Measurements from ENCODE around the gene FBXW8. TPM values are rescaled to one million over a fixed set of nuclear protein-coding genes. Genes with fewer than 3 reads are reported as not detected.

The FBXW8 gene
- total and polyA plus RNA-seq, 5 donors from 2014 or later, result 3.6 to 10.4 (median 6.6) TPM

GRCh38 chr12:116901612-116902011 is 9.1 kb upstream of the FBXW8 start:
- Mint-ChIP-seq H3K27me3 (peaks cover 52% of the 10 kb centered on the region), H3K9me3 (peaks cover 0 to 6% (median 0%) of the 10 kb centered on the region in 7 donors), H3K27ac (no peak overlapping the region), H3K4me3 (no peak overlapping the region), H3K36me3 (no peaks in the 10 kb centered on the region), H3K4me1 (no peaks in the 10 kb centered on the region)
- no peak overlapping the region for H3K27ac ChIP-seq (ENCODE audit: insufficient read depth, low read length, poor library complexity, severe bottlenecking)
- peaks cover 0 to 1% of the 10 kb centered on the region in 2 experiments for H3K9me3 ChIP-seq (ENCODE audit: control insufficient read depth in 2 of 2, low read length in 2 of 2)
- ATAC-seq (ENCODE audit: low read depth in 2 of 2) (no peak), DNase-seq (no peak)
- no peak overlapping the region for H3K4me3 ChIP-seq (ENCODE audit: low read depth, low read length)
- H3K36me3 ChIP-seq (ENCODE audit: control insufficient read depth, insufficient read depth, low read length), result no peaks in the 10 kb centered on the region
- H3K4me1 ChIP-seq (ENCODE audit: control insufficient read depth, insufficient read depth, low read length, poor library complexity, severe bottlenecking), result no peaks in the 10 kb centered on the region
- peaks cover 14% of the 10 kb centered on the region for H3K27me3 ChIP-seq (ENCODE audit: control insufficient read depth, insufficient read depth, low read length)

- H3K9me3 Mint-ChIP-seq, result peaks cover 0 to 5% (median 0%) of the 10 kb centered on the region in 7 donors
- no peak for DNase-seq
- H3K9me3 ChIP-seq (ENCODE audit: control insufficient read depth in 2 of 2, low read length in 2 of 2), result peaks cover 0 to 1% of the 10 kb centered on the region in 2 experiments
- no peak overlapping the region for H3K4me3 Mint-ChIP-seq
- peaks cover 59% of the 10 kb centered on the region for H3K27me3 Mint-ChIP-seq
- H3K4me3 ChIP-seq (ENCODE audit: low read depth, low read length), result no peak overlapping the region
- H3K27ac Mint-ChIP-seq, result no peak overlapping the region
- H3K27ac ChIP-seq (ENCODE audit: insufficient read depth, low read length, poor library complexity, severe bottlenecking), result no peak overlapping the region
- no peaks in the 10 kb centered on the region for H3K36me3 ChIP-seq (ENCODE audit: control insufficient read depth, insufficient read depth, low read length)
- ATAC-seq (ENCODE audit: low read depth in 2 of 2), result no peak
- peaks cover 0 to 1% (median 0%) of the 10 kb centered on the region in 4 donors for H3K4me1 Mint-ChIP-seq
- no peaks in the 10 kb centered on the region for H3K4me1 ChIP-seq (ENCODE audit: control insufficient read depth, insufficient read depth, low read length, poor library complexity, severe bottlenecking)
- no peaks in the 10 kb centered on the region for H3K36me3 Mint-ChIP-seq
- H3K27me3 ChIP-seq (ENCODE audit: control insufficient read depth, insufficient read depth, low read length), result peaks cover 10% of the 10 kb centered on the region
These were observed 6.9 kb upstream of the FBXW8 start for GRCh38 chr12:116903818-116904217.

GRCh38 chr12:116906285-116906684 is 4.5 kb upstream of the FBXW8 start:
- DNase-seq (no peak), ATAC-seq (ENCODE audit: low read depth in 2 of 2) (no peak)
- Histone ChIP-seq H3K4me1 (ENCODE audit: control insufficient read depth, insufficient read depth, low read length, poor library complexity, severe bottlenecking) (peaks cover under 1% of the 10 kb centered on the region), H3K9me3 (ENCODE audit: control insufficient read depth in 2 of 2, low read length in 2 of 2) (peaks cover 0 to 1% of the 10 kb centered on the region in 2 experiments), H3K4me3 (ENCODE audit: low read depth, low read length) (no peak overlapping the region), H3K27me3 (ENCODE audit: control insufficient read depth, insufficient read depth, low read length) (peaks cover 10% of the 10 kb centered on the region), H3K27ac (ENCODE audit: insufficient read depth, low read length, poor library complexity, severe bottlenecking) (no peak overlapping the region), H3K36me3 (ENCODE audit: control insufficient read depth, insufficient read depth, low read length) (no peaks in the 10 kb centered on the region)
- no peak overlapping the region for H3K4me3 Mint-ChIP-seq
- H3K27me3 Mint-ChIP-seq, result peaks cover 48% of the 10 kb centered on the region
- no peaks in the 10 kb centered on the region for H3K36me3 Mint-ChIP-seq
- peaks cover 3 to 11% (median 7%) of the 10 kb centered on the region in 4 donors for H3K4me1 Mint-ChIP-seq
- H3K27ac Mint-ChIP-seq, result no peak overlapping the region
- peaks cover 0 to 5% (median 0%) of the 10 kb centered on the region in 7 donors for H3K9me3 Mint-ChIP-seq

GRCh38 chr12:116910280-116910644 is 488 bp upstream of the FBXW8 start:
- no peaks in the 10 kb centered on the region for H3K27me3 ChIP-seq (ENCODE audit: control insufficient read depth, insufficient read depth, low read length)
- peak overlapping the region; percentile 91 to 100 (median 92) for H3K4me3 Mint-ChIP-seq
- H3K27ac Mint-ChIP-seq, result peak overlapping the region; percentile 75 to 89 (median 81)
- peaks cover 10% of the 10 kb centered on the region for H3K36me3 Mint-ChIP-seq
- ATAC-seq (ENCODE audit: low read depth in 2 of 2) (no peak), DNase-seq (no peak)
- H3K4me3 ChIP-seq (ENCODE audit: low read depth, low read length), result peak overlapping the region; percentile 73
- H3K9me3 ChIP-seq (ENCODE audit: control insufficient read depth in 2 of 2, low read length in 2 of 2), result no peaks in the 10 kb centered on the region
- H3K36me3 ChIP-seq (ENCODE audit: control insufficient read depth, insufficient read depth, low read length), result no peaks in the 10 kb centered on the region
- peaks cover 33% of the 10 kb centered on the region for H3K27me3 Mint-ChIP-seq
- no peak overlapping the region for H3K27ac ChIP-seq (ENCODE audit: insufficient read depth, low read length, poor library complexity, severe bottlenecking)
- peaks cover 20 to 39% (median 31%) of the 10 kb centered on the region in 4 donors for H3K4me1 Mint-ChIP-seq
- peaks cover 21% of the 10 kb centered on the region for H3K4me1 ChIP-seq (ENCODE audit: control insufficient read depth, insufficient read depth, low read length, poor library complexity, severe bottlenecking)
- peaks cover 0 to 1% (median 0%) of the 10 kb centered on the region in 7 donors for H3K9me3 Mint-ChIP-seq

GRCh38 chr12:116915326-116915725 is 4.6 kb downstream of the FBXW8 start:
- Histone ChIP-seq H3K27me3 (ENCODE audit: control insufficient read depth, insufficient read depth, low read length) (no peaks in the 10 kb centered on the region), H3K4me1 (ENCODE audit: control insufficient read depth, insufficient read depth, low read length, poor library complexity, severe bottlenecking) (peaks cover 37% of the 10 kb centered on the region), H3K4me3 (ENCODE audit: low read depth, low read length) (no peak overlapping the region), H3K27ac (ENCODE audit: insufficient read depth, low read length, poor library complexity, severe bottlenecking) (no peak overlapping the region), H3K36me3 (ENCODE audit: control insufficient read depth, insufficient read depth, low read length) (no peaks in the 10 kb centered on the region), H3K9me3 (ENCODE audit: control insufficient read depth in 2 of 2, low read length in 2 of 2) (no peaks in the 10 kb centered on the region)
- H3K9me3 Mint-ChIP-seq, result peaks cover 0 to 1% (median 0%) of the 10 kb centered on the region in 7 donors
- H3K4me3 Mint-ChIP-seq, result peak overlapping the region in 1 of 4 donors; percentile 75
- H3K4me1 Mint-ChIP-seq, result peaks cover 38 to 78% (median 60%) of the 10 kb centered on the region in 4 donors
- ATAC-seq (ENCODE audit: low read depth in 2 of 2), result no peak
- peak overlapping the region in 1 of 3 donors; percentile 23 for H3K27ac Mint-ChIP-seq
- DNase-seq, result no peak
- H3K36me3 Mint-ChIP-seq, result peaks cover 28% of the 10 kb centered on the region
- peaks cover 4% of the 10 kb centered on the region for H3K27me3 Mint-ChIP-seq

- H3K4me1 ChIP-seq (ENCODE audit: control insufficient read depth, insufficient read depth, low read length, poor library complexity, severe bottlenecking), result peaks cover 44% of the 10 kb centered on the region
- Mint-ChIP-seq H3K27me3 (no peaks in the 10 kb centered on the region), H3K27ac (peak overlapping the region in 1 of 3 donors; percentile 3), H3K4me3 (peak overlapping the region in 1 of 4 donors; percentile 75), H3K36me3 (peaks cover 28% of the 10 kb centered on the region), H3K9me3 (peaks cover 0 to 1% (median 0%) of the 10 kb centered on the region in 7 donors), H3K4me1 (peaks cover 40 to 83% (median 63%) of the 10 kb centered on the region in 4 donors)
- no peaks in the 10 kb centered on the region for H3K36me3 ChIP-seq (ENCODE audit: control insufficient read depth, insufficient read depth, low read length)
- no peak for ATAC-seq (ENCODE audit: low read depth in 2 of 2)
- DNase-seq, result no peak
- no peak overlapping the region for H3K4me3 ChIP-seq (ENCODE audit: low read depth, low read length)
- no peaks in the 10 kb centered on the region for H3K27me3 ChIP-seq (ENCODE audit: control insufficient read depth, insufficient read depth, low read length)
- no peak overlapping the region for H3K27ac ChIP-seq (ENCODE audit: insufficient read depth, low read length, poor library complexity, severe bottlenecking)
- H3K9me3 ChIP-seq (ENCODE audit: control insufficient read depth in 2 of 2, low read length in 2 of 2), result no peaks in the 10 kb centered on the region
These were observed 5.4 kb downstream of the FBXW8 start for GRCh38 chr12:116916122-116916521.

- ATAC-seq (ENCODE audit: low read depth in 2 of 2), result peak; percentile 82 to 88
- Mint-ChIP-seq H3K4me1 (peaks cover 42 to 84% (median 63%) of the 10 kb centered on the region in 4 donors), H3K4me3 (peak overlapping the region; percentile 7 to 85 (median 67))
These were observed 6.0 kb downstream of the FBXW8 start for GRCh38 chr12:116916714-116917114.

GRCh38 chr12:116918464-116918863 is 7.7 kb downstream of the FBXW8 start:
- Histone ChIP-seq H3K4me3 (ENCODE audit: low read depth, low read length) (no peak overlapping the region), H3K36me3 (ENCODE audit: control insufficient read depth, insufficient read depth, low read length) (no peaks in the 10 kb centered on the region), H3K27ac (ENCODE audit: insufficient read depth, low read length, poor library complexity, severe bottlenecking) (no peak overlapping the region), H3K27me3 (ENCODE audit: control insufficient read depth, insufficient read depth, low read length) (no peaks in the 10 kb centered on the region), H3K4me1 (ENCODE audit: control insufficient read depth, insufficient read depth, low read length, poor library complexity, severe bottlenecking) (peaks cover 47% of the 10 kb centered on the region), H3K9me3 (ENCODE audit: control insufficient read depth in 2 of 2, low read length in 2 of 2) (no peaks in the 10 kb centered on the region)
- Mint-ChIP-seq H3K27me3 (no peaks in the 10 kb centered on the region), H3K4me1 (peaks cover 43 to 81% (median 61%) of the 10 kb centered on the region in 4 donors), H3K36me3 (peaks cover 27% of the 10 kb centered on the region), H3K27ac (peak overlapping the region in 1 of 3 donors; percentile 65), H3K9me3 (peaks cover 0 to 1% (median 0%) of the 10 kb centered on the region in 7 donors), H3K4me3 (peak overlapping the region in 1 of 4 donors; percentile 55)
- ATAC-seq (ENCODE audit: low read depth in 2 of 2) (no peak), DNase-seq (no peak)

More at GRCh38 chr12:116916714-116917114, 6.0 kb downstream of the FBXW8 start:
- H3K4me3 ChIP-seq (ENCODE audit: low read depth, low read length), result no peak overlapping the region
- H3K4me1 ChIP-seq (ENCODE audit: control insufficient read depth, insufficient read depth, low read length, poor library complexity, severe bottlenecking), result peaks cover 45% of the 10 kb centered on the region
- no peak overlapping the region for H3K27ac ChIP-seq (ENCODE audit: insufficient read depth, low read length, poor library complexity, severe bottlenecking)
- no peaks in the 10 kb centered on the region for H3K27me3 ChIP-seq (ENCODE audit: control insufficient read depth, insufficient read depth, low read length)
- Mint-ChIP-seq H3K27me3 (no peaks in the 10 kb centered on the region), H3K36me3 (peaks cover 28% of the 10 kb centered on the region), H3K9me3 (peaks cover 0 to 1% (median 0%) of the 10 kb centered on the region in 7 donors), H3K27ac (peak overlapping the region in 1 of 3 donors; percentile 32)
- no peaks in the 10 kb centered on the region for H3K36me3 ChIP-seq (ENCODE audit: control insufficient read depth, insufficient read depth, low read length)
- peak in 2 of 3 donors; percentile 31 to 68 for DNase-seq
- H3K9me3 ChIP-seq (ENCODE audit: control insufficient read depth in 2 of 2, low read length in 2 of 2), result no peaks in the 10 kb centered on the region
